Sigmoid colon (tissue), 7 donors: Measurements from ENCODE around the gene TEX53. TPM values are rescaled to one million over a fixed set of nuclear protein-coding genes. Genes with fewer than 3 reads are reported as not detected.
A peak's percentile ranks its signal among the peaks of the same experiment; 100 is the strongest.

Experiments used
- DNase-seq: peaks from one replicate; pipeline ENCODE4 v3.0.0-alpha.2; 2019
- H3K27ac ChIP-seq, 4 donors: fragments of 200-600 bp; sonication (generic); one replicate each; pipeline ENCODE4 v1.5.1; 2016 to 2019; ENCODE audit warnings: mild to moderate bottlenecking in 1 of 4
- H3K27me3 ChIP-seq, 3 donors: fragments of 200-600 bp; sonication (generic); one replicate each; pipeline ENCODE4 v1.5.1; 2019; ENCODE audit warnings: mild to moderate bottlenecking in 1 of 3
- H3K36me3 ChIP-seq, 4 donors: fragments of 200-600 bp; sonication (generic); one replicate each; pipeline ENCODE4 v1.5.1; 2016 to 2019
- H3K4me1 ChIP-seq, 4 donors: fragments of 200-600 bp; sonication (generic); one replicate each; pipeline ENCODE4 v1.5.1; 2017 to 2019
- H3K4me3 ChIP-seq, 4 donors: fragments of 200-600 bp; sonication (generic); one replicate each; pipeline ENCODE4 v1.5.1; 2017 to 2019; ENCODE audit warnings: mild to moderate bottlenecking in 2 of 4, moderate library complexity in 1 of 4
- H3K9me3 ChIP-seq, 4 donors: fragments of 200-600 bp in 3 of 4; sonication (generic) in 3 of 4; one replicate each; pipeline versions ENCODE4 v1.5.1 to v1.6.1; 2013 to 2019
- CTCF ChIP-seq, 4 experiments: fragments of 450-650 bp in 3 of 4; fragments of 200-600 bp in 1 of 4; IDR thresholded peaks; one replicate each; pipeline ENCODE4 v1.5.1; 2016 to 2019; ENCODE audit warnings: antibody characterized with exemption in 4 of 4, mild to moderate bottlenecking in 3 of 4, moderate library complexity in 2 of 4
- EP300 ChIP-seq, 4 donors: sonication (generic); formaldehyde crosslinking; IDR thresholded peaks; one replicate each; pipeline ENCODE4 v1.6.1; 2017; ENCODE audit warnings: antibody characterized with exemption in 4 of 4
- POLR2A ChIP-seq, 2 donors: fragments of 450-650 bp; IDR thresholded peaks; one replicate each; pipeline ENCODE4 v1.6.1; 2016; ENCODE audit warnings: antibody characterized with exemption in 2 of 2, mild to moderate bottlenecking in 2 of 2, moderate library complexity in 2 of 2
- POLR2AphosphoS5 ChIP-seq, 4 donors: sonication (generic); formaldehyde crosslinking; IDR thresholded peaks; one replicate each; pipeline ENCODE4 v1.6.1; 2017; ENCODE audit warnings: antibody characterized with exemption in 4 of 4
- WGBS, 2 donors: extraction: QIAGEN DNeasy Blood & Tissue Kit; methylation state at CpG; one replicate each; pipeline ENCODE4 v1.1.7; 2013; 5-methylcytosine and 5-hydroxymethylcytosine counted together
- intact Hi-C: fragments of 100-400 bp; cut with DNase I; formaldehyde crosslinking; loops from one replicate; pipeline ENCODE4 v1.15.1; 2023
- polyA plus RNA-seq, 3 donors: library from polyadenylated mRNA; stranded (reverse); fragments of 200-250 nt; gene quantifications; one replicate each; pipeline ENCODE4 v1.2.3, GENCODE V29; 2013
- total RNA-seq, 4 donors: library from RNA; depleted of rRNA; stranded (reverse); fragments of >200 nt; gene quantifications; one replicate each; pipeline ENCODE4 v1.1.0, GENCODE V29; 2016
- donor health status: healthy with polysubstance abuse.
- donor health status: Bipolar disorder and iron deficiency.
- donor health status: healthy.

TEX53 gene
- total and polyA plus RNA-seq, 7 donors: not detected

GRCh38 chr9:114681594-114682332 is 24.2 kb upstream of the TEX53 start, which contains the start of gene TEX48:
TEX48 (minus strand) TSS chr9:114682192; CDS start chr9:114671723, 10,469 bp downstream.
- H3K4me1 ChIP-seq: peaks cover 0 to 14% (median 10%) of the 10 kb centered on the region in 4 donors
- no peak within 1 kb of the TSS for H3K27ac ChIP-seq
- no peaks in the 10 kb centered on the region for H3K36me3 ChIP-seq
- H3K27me3 ChIP-seq: no peaks in the 10 kb centered on the region
- WGBS, 2 donors: 24 to 53% methylated on average over 8 of the region's 8 CpGs
- TF ChIP-seq EP300 (IDR thresholded peaks at IDR 0.05): no peak
- TF ChIP-seq POLR2AphosphoS5 (IDR thresholded peaks at IDR 0.05): no peak
- no peak for TF ChIP-seq POLR2A (IDR thresholded peaks at IDR 0.05)
- peak in 3 of 4 experiments; percentile 35 to 45 (median 35) for TF ChIP-seq CTCF (IDR thresholded peaks at IDR 0.05)
- intact Hi-C loops: loop anchor here (5.0 kb wide), 3 partner anchors 231 to 841 kb away; no protein-coding TSS in a partner anchor
- no peaks in the 10 kb centered on the region for H3K9me3 ChIP-seq
- no peak within 1 kb of the TSS for H3K4me3 ChIP-seq
- peak; percentile 71 for DNase-seq

GRCh38 chr9:114680259-114681001 is 22.8 kb upstream of the TEX53 start:
- intact Hi-C loops: loop anchor here (5.0 kb wide), 3 partner anchors 232 to 842 kb away; no protein-coding TSS in a partner anchor
- Histone ChIP-seq H3K27ac (no peak overlapping the region), H3K27me3 (no peaks in the 10 kb centered on the region), H3K36me3 (no peaks in the 10 kb centered on the region), H3K9me3 (no peaks in the 10 kb centered on the region), H3K4me3 (no peak overlapping the region), H3K4me1 (peaks cover 0 to 20% (median 11%) of the 10 kb centered on the region in 4 donors)
- TF ChIP-seq EP300 (IDR thresholded peaks at IDR 0.05): no peak
- WGBS, 2 donors: 73 to 82% methylated on average over 8 of the region's 8 CpGs
- DNase-seq: no peak

- intact Hi-C loops: no loop called here
- no peak for DNase-seq
- H3K36me3 ChIP-seq: no peaks in the 10 kb centered on the region
- H3K9me3 ChIP-seq: no peaks in the 10 kb centered on the region
- H3K27me3 ChIP-seq: no peaks in the 10 kb centered on the region
- no peak for TF ChIP-seq EP300 (IDR thresholded peaks at IDR 0.05)
- TF ChIP-seq POLR2A (IDR thresholded peaks at IDR 0.05): no peak
- no peak for TF ChIP-seq CTCF (IDR thresholded peaks at IDR 0.05)
- TF ChIP-seq POLR2AphosphoS5 (IDR thresholded peaks at IDR 0.05): no peak
- no peak overlapping the region for H3K4me3 ChIP-seq
- peaks cover 0 to 20% (median 11%) of the 10 kb centered on the region in 4 donors for H3K4me1 ChIP-seq
- no peak overlapping the region for H3K27ac ChIP-seq
Measured at GRCh38 chr9:114678795-114679194, 21.2 kb upstream of the TEX53 start.

GRCh38 chr9:114678130-114678529 is 20.5 kb upstream of the TEX53 start:
- WGBS, 2 donors: 78 to 80% methylated on average over 3 of the region's 3 CpGs
- H3K9me3 ChIP-seq: no peaks in the 10 kb centered on the region
- no peak for TF ChIP-seq EP300 (IDR thresholded peaks at IDR 0.05)
- no peak for TF ChIP-seq CTCF (IDR thresholded peaks at IDR 0.05)
- TF ChIP-seq POLR2AphosphoS5 (IDR thresholded peaks at IDR 0.05): no peak
- no peak for TF ChIP-seq POLR2A (IDR thresholded peaks at IDR 0.05)
- H3K36me3 ChIP-seq: no peaks in the 10 kb centered on the region
- H3K27ac ChIP-seq: peak overlapping the region in 2 of 4 donors; percentile 44 to 57
- no peaks in the 10 kb centered on the region for H3K27me3 ChIP-seq
- intact Hi-C loops: no loop called here
- no peak for DNase-seq
- H3K4me1 ChIP-seq: peaks cover 0 to 20% (median 11%) of the 10 kb centered on the region in 4 donors
- H3K4me3 ChIP-seq: no peak overlapping the region

- Histone ChIP-seq H3K36me3 (no peaks in the 10 kb centered on the region), H3K9me3 (no peaks in the 10 kb centered on the region), H3K4me3 (no peak overlapping the region), H3K27ac (peak overlapping the region in 2 of 4 donors; percentile 44 to 57), H3K4me1 (peaks cover 0 to 20% (median 11%) of the 10 kb centered on the region in 4 donors), H3K27me3 (no peaks in the 10 kb centered on the region)
- TF ChIP-seq CTCF (IDR thresholded peaks at IDR 0.05): no peak
- no peak for TF ChIP-seq POLR2A (IDR thresholded peaks at IDR 0.05)
- TF ChIP-seq EP300 (IDR thresholded peaks at IDR 0.05): peak in 1 of 4 donors; percentile 20
- peak in 3 of 4 donors; percentile 34 to 38 (median 34) for TF ChIP-seq POLR2AphosphoS5 (IDR thresholded peaks at IDR 0.05)
- intact Hi-C loops: no loop called here
- 36 to 44% methylated on average over 3 of the region's 3 CpGs for WGBS, 2 donors
- DNase-seq: peak; percentile 79
Measured at GRCh38 chr9:114677418-114677817, 19.8 kb upstream of the TEX53 start.
